GM11168 (cell line): ENCODE measurements around the gene PHLDA1.
"Not testable (repeated sequence)": the region's sequence is repeated elsewhere in the genome, so short reads cannot be mapped to it uniquely, and the experiment has no call there.

Experiments
- in situ Hi-C: fragments of 300-500 bp; cut with MboI; formaldehyde crosslinking; loops from one replicate; pipeline ENCODE4 v1.12.0; 2022; ENCODE audit warnings: low sequenced_read_pairs; ENCODE audit not compliant: unreplicated experiment

PHLDA1 gene

DNA sequence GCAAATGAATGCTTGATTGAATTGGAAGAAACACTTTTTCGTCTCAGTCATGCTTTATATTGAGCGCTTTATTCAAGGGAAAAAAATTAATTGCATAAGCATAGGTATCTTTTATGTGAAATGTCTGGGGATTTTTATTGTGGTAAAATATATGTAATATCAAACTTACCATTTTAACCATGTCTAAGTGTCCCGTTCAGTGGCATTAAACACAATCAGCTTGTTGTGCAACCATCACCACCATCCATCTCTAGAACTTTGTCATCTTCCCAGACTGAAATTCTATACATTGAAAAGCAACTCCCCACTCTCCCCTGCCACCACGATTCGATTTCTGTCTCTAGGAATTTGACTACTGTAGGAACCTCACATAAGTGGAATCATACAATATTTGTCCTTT lies 39.8 kb downstream of the PHLDA1 start:
- in situ Hi-C loops, result no loop called here

DNA sequence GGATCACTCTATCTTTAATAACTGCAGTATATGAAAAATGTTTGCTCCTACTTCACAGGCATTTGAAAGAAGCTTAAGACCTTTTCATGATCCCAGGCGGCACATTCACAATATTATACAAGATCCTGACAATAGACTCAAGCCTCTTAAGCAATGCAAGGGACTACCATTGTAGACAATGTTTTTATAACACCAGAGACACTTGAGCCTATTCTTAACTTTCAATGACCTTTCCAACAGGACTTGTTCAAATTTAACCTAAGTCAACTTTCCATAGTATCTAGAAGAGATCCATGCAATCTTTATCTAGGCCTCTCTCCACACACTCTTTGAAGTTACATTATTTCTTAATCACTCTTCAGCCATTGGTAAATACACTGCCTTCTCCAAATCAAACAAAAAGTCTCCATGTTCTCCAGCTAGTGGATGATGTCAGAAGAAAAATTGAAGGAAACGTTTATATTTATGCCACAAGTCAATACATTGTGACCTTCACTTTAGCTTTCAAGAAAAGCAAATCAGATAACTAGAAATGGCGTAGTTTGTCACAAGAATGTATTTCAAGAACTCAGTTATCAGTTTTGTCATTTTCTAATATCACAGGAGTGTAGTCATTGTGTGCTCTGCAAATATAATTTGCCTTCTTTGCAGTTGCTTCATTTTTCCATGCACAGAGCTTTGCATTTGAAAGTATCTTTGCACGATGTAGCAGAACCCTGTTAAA lies 41.2 kb downstream of the PHLDA1 start:
- in situ Hi-C loops, result no loop called here

DNA sequence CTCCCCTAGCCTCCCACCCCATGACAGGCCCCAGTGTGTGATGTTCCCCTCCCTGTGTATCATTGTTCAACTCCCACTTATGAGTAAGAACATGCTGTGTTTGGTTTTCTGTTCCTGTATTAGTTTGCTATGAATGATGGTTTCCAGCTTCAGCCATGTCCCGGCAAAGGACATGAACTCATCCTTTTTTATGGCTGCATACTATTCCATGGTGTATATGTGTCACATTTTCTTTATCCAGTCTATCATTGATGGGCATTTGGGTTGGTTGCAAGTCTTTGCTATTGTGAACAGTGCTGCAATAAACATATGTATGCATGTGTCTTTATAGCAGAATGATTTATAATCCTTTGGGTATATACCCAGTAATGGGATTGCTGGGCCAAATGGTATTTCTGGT lies 43.9 kb downstream of the PHLDA1 start:
- in situ Hi-C loops, result not testable (repeated sequence)

DNA sequence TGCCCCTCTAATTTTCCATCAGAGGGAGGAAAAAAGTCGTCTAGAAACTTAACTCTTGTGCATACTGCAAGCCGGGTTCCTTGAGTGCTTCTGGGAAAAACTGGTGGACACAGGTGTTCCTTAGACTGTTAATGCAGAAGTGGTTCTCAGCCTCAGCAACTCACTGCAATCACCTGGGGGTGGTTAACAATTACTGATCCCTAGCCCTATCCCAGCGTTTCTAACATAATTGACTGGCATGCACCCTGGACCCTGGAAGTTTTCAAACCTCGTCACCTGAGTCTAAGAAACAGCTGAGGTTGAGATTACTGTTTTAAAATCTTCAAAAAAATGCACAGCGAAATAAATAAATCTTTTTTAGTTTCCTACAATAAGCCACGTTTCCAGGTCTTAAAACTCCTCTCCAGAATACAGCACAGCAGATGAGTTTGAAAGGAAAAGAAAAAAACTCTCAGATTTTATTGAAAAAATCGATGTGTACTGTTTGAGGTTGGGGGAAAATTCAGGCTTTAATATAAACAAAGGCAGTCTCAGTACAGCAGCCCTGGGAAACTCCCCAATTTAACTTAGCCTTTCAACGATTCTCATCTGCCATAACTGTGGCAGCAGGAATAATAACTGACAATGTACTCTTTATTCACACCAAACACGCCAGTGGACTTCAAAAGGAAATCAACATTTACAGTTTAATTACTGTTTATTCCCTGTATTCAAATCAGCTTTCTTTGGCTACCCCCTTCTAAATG lies 45.4 kb downstream of the PHLDA1 start:
- in situ Hi-C loops, result no loop called here

DNA sequence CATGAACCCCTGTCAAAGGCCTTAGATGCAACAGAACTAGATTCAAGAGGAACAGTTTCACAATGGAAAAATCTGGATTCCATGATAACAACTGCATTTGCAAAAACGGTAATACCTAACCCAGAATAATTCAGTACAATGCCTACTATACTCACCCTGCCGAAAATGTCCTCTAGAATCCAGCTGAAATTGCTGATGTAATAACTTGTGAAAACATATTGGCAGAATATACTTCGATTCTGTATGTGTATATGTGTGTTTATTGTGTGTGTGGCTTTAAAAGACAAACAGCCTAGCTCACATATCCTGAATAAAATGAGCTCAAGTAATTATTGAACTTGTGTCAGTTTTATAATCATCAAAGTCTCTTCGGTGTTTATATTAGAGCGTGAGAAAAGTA lies 46.0 kb downstream of the PHLDA1 start:
- in situ Hi-C loops, result no loop called here

DNA sequence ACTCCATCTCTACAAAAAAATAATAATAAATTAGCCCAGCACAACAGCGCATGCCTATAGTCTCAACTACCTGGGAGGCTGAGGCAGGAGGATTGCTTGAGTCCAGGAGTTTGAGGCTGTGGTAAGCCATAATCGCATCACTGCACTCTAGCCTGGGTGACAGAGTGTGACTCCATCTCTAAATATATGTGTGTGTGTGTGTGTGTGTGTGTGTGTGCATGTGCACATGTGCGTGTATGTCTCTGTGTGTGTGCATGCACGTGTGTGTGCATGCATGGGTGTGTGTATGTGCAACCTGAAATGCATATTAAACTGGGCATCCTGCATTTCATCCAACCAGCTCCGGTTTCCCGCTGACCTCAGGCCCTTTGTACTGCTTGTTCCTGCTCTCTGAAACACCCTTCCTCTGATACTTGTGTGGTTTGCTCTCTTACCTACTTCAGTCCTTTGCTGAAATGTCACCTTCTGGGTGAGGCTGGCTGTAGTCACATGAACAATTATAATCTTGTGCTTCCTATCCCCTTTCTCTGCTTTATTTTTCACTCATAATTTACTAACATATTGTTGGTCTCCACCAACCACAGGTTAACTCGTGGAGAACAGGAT lies 46.9 kb downstream of the PHLDA1 start:
- in situ Hi-C loops, result no loop called here

DNA sequence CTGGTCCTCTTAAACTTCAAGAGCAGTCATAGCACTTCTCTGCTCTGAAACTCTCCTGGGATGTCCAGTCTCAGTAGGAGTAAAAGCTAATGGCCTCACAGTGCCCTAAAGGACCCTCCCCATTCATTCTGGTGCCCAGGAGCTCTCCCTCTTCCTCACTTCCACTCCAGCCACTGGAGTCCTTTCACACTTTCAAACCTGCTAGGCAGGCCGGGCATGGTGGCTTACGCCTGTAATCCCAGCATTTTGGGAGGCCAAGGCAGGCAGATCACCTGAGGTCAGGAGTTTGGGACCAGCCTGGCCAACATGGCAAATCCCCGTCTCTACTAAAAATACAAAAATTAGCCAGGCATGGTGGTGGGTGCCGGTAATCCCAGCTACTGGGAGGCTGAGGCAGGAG lies 47.7 kb downstream of the PHLDA1 start:
- in situ Hi-C loops, result not testable (repeated sequence)

DNA sequence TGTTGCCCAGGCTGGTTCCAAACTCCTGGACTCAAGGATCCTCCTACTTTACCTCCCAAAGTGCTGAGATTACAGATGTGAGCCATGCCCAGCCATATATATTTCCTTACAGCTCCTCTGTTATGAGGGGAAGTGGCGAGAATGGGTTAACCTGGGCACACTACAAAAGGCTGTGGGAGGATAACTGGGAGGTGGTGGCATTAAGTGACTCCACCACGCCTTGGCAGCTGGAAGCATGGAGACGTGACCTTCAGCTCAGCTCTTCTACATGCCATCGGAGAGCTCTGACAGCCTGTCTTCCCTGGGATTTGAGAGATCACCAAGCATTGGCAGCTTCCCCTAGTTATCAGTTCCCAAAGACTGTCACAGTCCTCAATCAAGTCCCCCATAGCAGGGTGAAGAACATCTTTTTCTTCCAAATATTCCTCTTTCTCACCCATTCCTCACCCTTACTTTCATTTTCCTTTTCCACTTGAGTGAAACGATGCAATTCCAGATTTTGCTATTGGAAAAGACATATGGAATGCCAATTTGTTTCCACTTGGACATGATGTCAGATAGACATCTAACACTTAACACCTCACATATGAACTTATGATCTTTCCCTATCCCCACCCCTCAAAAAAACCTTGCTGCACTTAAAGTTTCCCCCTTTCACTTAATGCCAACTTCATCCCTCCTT lies 48.5 kb downstream of the PHLDA1 start:
- in situ Hi-C loops, result no loop called here

DNA sequence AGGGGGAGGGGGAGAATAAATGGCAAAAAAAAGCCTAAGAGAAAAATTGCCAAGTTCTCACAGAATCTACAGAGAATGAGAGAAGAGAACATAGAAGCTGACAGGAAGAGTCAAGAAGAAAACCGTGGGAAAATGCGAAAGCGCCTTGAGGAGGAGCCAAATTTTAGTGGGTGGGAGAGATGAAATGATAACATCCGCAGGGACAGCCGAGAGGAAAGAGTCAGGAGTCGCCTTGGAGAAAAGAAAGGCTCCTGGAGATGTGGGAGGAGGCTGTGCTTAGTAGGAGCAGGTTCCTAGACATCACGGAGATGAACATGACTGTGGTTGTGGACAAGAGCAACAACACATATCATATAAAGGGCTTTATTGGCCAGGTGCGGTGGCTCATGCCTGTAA lies 49.4 kb downstream of the PHLDA1 start:
- in situ Hi-C loops, result no loop called here

DNA sequence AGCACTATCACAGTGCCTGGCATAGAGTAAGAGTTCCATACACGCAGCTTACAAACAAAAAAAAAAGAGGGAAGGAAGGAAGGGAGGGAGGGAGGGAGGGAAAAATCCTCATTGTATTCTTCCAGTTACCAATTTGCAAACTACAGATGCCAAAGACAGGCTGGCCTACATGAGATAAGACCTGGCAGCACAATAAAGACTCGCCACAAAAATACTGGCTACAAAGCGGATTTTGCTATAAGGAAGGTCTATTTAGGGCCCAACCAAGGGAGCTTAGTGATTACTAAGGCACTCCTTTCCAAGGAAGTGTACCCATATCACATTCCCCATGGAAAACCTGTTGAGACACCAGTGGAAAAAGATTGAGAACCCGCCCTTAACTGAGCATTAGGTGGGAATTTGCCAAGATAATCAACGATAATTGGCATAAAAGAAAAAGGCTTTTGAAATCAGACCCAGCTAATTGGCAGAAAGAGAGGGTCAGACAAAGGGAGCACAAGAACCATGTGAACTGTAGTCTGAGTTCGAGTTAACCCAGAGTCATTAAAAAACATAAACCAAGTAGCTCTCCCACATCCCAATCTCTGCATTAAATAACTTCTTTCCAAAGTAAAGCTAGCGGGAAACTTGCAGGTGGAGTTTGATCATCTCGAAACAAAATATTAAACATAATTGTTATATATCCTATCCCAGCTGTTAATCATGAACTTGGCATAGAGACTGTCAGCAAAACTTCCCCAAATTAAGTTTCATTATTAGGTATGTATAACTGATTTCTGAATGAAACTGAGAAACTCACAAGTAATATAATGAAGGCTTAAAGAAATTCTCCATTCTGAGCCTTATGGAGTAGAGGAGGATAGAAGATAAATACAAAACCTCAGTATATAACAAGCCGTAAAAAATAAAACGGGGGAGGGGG lies 50.1 kb downstream of the PHLDA1 start:
- in situ Hi-C loops, result no loop called here

DNA sequence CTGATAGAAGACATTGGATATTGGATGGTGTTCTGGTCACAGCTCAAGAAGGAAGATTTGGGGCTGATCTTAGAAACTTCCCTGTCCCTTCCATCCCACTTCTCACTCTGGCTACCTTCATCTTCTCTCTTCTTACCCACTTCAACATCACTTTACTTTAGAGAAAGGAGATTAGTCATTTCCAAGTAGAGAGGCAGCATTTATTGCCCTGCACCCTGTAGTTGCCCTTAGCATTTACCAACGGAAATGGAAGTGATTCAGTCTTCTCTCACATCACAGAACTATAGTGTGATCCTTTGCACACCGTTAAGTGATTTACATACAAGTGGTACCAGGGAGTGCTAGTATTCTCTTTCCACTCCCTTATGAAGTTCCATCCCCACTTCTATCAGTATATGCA lies 52.4 kb downstream of the PHLDA1 start:
- in situ Hi-C loops, result no loop called here

DNA sequence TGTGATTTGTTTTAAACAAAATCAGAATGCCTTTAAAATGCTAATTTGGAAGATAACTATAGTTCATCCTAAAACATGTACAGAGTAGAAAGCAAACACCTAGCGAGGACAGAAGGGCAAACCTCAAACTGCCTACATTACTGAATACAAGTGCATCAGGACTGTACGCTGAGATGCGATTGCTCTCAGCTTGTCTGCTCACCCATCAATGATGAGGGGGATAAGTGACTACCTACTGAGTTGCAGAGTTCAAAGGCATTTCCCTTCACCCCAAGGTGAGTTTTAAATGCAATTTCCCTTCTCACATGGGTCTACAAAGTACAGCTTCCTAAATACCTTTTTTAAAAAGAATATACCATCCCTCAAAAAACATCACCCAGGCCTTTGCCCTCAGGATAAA lies 52.9 kb downstream of the PHLDA1 start:
- in situ Hi-C loops, result no loop called here

DNA sequence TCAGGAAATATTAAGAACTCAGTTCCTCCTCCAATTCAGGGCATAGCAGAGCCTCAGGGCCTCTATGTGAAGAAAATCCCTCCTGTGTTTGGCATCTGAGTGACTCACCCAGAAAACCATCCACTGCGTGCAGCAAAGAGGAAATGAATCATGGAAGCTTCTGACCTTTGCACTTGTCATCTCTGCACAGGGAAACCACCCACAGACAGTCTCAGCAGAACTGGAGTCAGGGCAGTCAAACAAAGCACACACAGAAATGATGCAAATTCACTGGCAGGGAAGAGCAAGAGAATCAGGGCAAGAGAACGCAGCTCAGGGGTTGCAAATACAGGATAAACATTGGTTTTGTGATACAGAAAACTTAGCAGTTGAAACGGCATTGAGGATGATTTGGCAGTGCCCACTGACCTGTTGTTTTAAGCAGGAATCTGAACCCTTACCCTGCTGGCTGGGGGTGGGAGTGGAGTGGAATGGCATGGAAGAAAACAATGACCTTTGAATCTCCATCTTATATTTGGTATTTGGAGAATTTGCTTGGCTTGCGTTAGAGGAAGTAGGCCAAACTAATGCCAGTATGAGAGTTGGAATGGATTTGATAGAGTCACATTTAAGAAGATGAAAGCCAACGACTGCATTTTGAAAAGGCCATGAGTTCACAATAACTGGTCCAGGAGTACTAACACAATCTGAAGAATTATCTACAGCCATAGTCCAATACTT lies 53.5 kb downstream of the PHLDA1 start:
- in situ Hi-C loops, result no loop called here

DNA sequence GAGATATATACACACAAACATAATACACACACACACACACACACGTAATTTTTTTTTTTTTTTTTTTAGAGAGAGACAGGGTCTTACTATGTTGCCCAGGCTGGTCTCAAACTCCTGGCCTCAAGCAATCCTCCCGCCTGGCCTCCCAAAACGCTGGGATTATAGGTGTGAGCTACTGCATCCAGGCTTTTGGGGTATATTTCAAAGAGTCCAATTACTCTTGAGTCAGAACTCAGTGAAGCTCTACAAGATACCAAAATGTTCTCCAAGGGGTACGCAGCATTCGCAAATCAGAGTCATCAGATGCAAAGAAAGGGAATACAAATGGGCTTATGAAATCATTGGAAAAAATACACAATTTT lies 54.0 kb downstream of the PHLDA1 start:
- in situ Hi-C loops, result no loop called here

DNA sequence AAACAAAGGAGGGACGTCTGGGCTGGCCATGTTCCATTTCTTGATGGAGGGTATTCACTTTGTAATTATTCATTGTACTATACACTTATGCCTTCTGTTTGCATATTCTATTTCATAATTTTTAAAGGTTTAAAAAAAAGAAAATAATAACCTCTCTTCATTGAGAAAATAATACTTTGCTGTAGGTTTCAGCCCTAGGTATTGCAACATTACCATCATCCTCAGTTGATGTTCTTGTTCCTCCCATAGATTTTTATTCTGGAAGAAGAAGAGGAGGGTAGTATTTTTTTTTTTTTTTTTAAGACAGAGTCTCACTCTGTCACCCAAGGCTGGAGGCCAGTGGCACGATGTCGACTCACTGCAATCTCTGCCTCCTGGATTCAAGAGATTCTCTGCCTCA lies 54.7 kb downstream of the PHLDA1 start:
- in situ Hi-C loops, result no loop called here

DNA sequence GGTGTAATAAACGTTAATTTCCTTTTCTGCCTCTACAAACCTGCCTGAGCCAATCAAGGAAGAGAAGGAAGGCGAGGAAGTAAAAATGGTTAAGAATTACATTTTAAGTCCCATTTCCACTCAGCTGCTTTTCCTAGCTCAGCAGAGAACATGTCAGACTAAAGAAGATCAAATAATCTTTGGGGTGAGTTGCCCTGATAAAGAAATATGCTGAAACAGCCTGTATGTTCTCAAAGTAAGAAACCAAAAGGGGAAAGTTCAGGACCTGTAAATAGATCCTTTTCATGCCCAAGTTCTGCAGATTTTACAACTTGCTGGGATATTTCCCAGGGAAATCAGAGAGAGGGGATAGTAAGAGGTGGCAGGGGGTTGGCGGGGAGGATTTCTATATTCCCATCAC lies 55.5 kb downstream of the PHLDA1 start:
- in situ Hi-C loops, result no loop called here

DNA sequence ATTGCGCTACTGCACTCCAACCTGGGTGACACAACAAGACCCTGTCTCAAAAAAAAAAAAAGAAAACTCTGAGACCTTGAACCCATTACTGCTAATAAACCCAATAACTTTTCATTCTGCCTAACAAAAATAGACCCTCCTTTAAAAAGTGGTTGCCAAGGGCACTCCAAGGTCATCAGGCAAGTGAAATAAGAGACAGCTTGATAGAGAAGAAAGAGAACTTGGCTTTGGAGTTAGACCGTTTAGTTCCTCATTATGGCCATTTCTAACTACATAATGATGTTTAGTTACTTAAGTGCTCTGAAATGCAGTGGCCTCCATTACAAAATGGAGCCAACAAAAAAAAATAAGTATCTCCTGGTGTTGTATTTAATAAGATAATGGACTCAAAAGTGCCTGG lies 55.9 kb downstream of the PHLDA1 start:
- in situ Hi-C loops, result no loop called here
